ENCODE measurements around the gene EDRF1.

GRCh38 chr10:125774581-125775191 is 55.2 kb downstream of the EDRF1 start:
- TF ChIP-seq ZFP41 (tag by site-specific recombination; IDR thresholded peaks at IDR 0.05; ENCODE audit: borderline replicate concordance) (no peak), ZNF18 (tag by site-specific recombination; IDR thresholded peaks at IDR 0.05) (no peak), KLF16 (tag by site-specific recombination; IDR thresholded peaks at IDR 0.05) (no peak), ZNF624 (tag by site-specific recombination; IDR thresholded peaks at IDR 0.05) (no peak), ZBTB8A (tag by site-specific recombination; IDR thresholded peaks at IDR 0.05) (no peak), INSM2 (tag by site-specific recombination; IDR thresholded peaks at IDR 0.05) (no peak), BCL11A (tag by site-specific recombination; IDR thresholded peaks at IDR 0.05; ENCODE audit: low read depth) (no peak), ZNF530 (tag by site-specific recombination; IDR thresholded peaks at IDR 0.05; ENCODE audit: low read depth) (no peak), SALL2 (tag by site-specific recombination; IDR thresholded peaks at IDR 0.05; ENCODE audit: borderline replicate concordance) (no peak), ZNF335 (tag by site-specific recombination; conservative IDR thresholded peaks at IDR 0.05) (no peak)
- TF ChIP-seq, protein P1, sequence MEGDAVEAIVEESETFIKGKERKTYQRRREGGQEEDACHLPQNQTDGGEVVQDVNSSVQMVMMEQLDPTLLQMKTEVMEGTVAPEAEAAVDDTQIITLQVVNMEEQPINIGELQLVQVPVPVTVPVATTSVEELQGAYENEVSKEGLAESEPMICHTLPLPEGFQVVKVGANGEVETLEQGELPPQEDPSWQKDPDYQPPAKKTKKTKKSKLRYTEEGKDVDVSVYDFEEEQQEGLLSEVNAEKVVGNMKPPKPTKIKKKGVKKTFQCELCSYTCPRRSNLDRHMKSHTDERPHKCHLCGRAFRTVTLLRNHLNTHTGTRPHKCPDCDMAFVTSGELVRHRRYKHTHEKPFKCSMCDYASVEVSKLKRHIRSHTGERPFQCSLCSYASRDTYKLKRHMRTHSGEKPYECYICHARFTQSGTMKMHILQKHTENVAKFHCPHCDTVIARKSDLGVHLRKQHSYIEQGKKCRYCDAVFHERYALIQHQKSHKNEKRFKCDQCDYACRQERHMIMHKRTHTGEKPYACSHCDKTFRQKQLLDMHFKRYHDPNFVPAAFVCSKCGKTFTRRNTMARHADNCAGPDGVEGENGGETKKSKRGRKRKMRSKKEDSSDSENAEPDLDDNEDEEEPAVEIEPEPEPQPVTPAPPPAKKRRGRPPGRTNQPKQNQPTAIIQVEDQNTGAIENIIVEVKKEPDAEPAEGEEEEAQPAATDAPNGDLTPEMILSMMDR (tag by site-specific recombination; IDR thresholded peaks at IDR 0.05): no peak
- TF ChIP-seq, protein P2, sequence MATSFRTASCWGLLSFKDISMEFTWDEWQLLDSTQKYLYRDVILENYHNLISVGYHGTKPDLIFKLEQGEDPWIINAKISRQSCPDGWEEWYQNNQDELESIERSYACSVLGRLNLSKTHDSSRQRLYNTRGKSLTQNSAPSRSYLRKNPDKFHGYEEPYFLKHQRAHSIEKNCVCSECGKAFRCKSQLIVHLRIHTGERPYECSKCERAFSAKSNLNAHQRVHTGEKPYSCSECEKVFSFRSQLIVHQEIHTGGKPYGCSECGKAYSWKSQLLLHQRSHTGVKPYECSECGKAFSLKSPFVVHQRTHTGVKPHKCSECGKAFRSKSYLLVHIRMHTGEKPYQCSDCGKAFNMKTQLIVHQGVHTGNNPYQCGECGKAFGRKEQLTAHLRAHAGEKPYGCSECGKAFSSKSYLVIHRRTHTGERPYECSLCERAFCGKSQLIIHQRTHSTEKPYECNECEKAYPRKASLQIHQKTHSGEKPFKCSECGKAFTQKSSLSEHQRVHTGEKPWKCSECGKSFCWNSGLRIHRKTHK (tag by site-specific recombination; IDR thresholded peaks at IDR 0.05): no peak
- TF ChIP-seq, protein P3, sequence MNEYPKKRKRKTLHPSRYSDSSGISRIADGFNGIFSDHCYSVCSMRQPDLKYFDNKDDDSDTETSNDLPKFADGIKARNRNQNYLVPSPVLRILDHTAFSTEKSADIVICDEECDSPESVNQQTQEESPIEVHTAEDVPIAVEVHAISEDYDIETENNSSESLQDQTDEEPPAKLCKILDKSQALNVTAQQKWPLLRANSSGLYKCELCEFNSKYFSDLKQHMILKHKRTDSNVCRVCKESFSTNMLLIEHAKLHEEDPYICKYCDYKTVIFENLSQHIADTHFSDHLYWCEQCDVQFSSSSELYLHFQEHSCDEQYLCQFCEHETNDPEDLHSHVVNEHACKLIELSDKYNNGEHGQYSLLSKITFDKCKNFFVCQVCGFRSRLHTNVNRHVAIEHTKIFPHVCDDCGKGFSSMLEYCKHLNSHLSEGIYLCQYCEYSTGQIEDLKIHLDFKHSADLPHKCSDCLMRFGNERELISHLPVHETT (tag by site-specific recombination; IDR thresholded peaks at IDR 0.05): no peak

All from HEK293 (cell line).